GM13977 (cell line): ENCODE results near the gene ZACN.
"Not testable (repeated sequence)": the region's sequence is repeated elsewhere in the genome, so short reads cannot be mapped to it uniquely, and the experiment has no call there.

Experiments used
- DNase-seq: peaks from one replicate; pipeline ENCODE4 v3.0.0; 2012; ENCODE audit warnings: low spot score
- in situ Hi-C: fragments of 300-500 bp; cut with MboI; formaldehyde crosslinking; loops from one replicate; pipeline ENCODE4 v1.12.0; 2022; ENCODE audit warnings: low sequenced_read_pairs, low pct_unique_long_range_greater_than_20kb, mixed read lengths, inconsistent platforms; ENCODE audit not compliant: unreplicated experiment
- TF ChIP-seq, protein P1 (sequence below): IDR thresholded peaks from 2 replicates; pipeline ENCODE4 v1.5.1; 2012; ENCODE audit warnings: mild to moderate bottlenecking, control low read depth; ENCODE audit not compliant: insufficient read depth; ENCODE audit errors: extremely low read depth, missing control alignments

Gene ZACN

DNA sequence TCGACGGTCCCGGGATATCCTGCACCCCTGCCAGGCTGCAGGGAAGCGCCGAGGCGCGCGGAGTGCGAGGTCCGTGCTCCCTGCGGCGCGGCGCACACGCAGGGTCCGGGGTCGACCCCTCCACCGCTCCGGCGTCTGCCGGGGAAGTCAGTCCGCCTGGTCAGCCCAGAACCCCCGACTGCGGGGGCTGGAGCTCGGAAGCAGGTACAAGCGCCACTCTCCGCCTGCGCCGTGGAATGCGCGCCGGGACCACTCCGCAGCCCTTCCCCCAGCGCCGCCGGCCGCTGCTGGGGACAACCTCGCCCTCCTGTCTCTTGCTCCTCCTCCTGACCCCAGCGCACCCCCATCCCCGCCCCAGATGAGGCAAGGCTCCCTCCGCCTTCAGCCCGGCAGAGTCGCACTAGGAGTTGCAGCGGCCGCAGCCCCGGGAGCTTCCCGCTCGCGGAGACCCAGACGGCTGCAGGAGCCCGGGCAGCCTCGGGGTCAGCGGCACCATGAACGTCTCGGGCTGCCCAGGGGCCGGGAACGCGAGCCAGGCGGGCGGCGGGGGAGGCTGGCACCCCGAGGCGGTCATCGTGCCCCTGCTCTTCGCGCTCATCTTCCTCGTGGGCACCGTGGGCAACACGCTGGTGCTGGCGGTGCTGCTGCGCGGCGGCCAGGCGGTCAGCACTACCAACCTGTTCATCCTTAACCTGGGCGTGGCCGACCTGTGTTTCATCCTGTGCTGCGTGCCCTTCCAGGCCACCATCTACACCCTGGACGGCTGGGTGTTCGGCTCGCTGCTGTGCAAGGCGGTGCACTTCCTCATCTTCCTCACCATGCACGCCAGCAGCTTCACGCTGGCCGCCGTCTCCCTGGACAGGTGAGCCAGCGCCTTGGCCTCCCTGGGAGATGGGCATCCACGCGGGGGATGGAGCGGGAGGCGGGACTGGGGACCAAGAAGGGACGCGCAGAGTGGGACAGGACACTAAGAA is 4.3 kb upstream of the ZACN start, which contains the start of gene GALR2:
Gene GALR2, plus strand, starts transcription at position 392 of the 974 bp plus-strand sequence. Its CDS starts 103 bp downstream, at position 495.
- in situ Hi-C loops = no loop called here
- no peak for DNase-seq
- TF ChIP-seq, protein P1, sequence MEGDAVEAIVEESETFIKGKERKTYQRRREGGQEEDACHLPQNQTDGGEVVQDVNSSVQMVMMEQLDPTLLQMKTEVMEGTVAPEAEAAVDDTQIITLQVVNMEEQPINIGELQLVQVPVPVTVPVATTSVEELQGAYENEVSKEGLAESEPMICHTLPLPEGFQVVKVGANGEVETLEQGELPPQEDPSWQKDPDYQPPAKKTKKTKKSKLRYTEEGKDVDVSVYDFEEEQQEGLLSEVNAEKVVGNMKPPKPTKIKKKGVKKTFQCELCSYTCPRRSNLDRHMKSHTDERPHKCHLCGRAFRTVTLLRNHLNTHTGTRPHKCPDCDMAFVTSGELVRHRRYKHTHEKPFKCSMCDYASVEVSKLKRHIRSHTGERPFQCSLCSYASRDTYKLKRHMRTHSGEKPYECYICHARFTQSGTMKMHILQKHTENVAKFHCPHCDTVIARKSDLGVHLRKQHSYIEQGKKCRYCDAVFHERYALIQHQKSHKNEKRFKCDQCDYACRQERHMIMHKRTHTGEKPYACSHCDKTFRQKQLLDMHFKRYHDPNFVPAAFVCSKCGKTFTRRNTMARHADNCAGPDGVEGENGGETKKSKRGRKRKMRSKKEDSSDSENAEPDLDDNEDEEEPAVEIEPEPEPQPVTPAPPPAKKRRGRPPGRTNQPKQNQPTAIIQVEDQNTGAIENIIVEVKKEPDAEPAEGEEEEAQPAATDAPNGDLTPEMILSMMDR = no peak

DNA sequence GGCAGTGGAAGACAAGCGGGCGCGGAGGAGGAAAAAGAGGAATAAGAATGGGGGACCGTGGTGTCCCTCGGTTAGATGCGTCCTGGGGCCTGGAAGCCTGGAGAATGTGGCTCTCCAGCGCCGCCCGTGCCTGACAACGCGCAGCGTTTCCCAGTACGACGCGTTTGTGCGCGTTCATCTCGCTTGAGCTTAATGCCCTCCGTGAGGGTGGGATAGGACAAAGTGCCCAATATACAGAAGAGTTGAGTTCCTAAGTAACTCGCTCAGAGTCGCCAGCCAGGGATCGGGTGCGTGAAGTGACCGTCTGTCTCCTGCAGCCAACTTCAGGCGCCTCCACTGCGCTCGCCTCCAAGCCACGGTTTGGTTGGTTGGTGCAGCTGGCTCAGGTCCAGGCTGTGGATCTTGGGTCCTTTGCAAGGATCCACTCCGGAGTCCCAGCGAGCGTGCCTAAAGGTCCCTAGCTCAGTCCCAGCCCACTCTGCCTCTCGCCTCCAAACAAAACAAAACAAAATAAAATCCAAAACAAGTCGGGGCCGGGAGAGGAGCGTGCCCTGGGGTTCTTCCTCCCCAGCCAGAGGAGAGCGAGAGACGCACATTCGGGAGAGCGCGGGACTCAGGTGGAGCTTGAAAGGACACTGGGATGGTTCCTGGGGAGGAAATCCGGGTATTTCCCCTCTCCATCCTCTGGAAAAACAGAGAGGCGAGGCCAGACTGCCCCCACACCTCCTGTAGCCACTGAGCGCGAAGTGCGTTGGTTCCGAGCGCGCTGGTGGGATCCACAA is 3.4 kb upstream of the ZACN start:
- no peak for DNase-seq
- in situ Hi-C loops = no loop called here
- TF ChIP-seq, protein P1 = no peak

DNA sequence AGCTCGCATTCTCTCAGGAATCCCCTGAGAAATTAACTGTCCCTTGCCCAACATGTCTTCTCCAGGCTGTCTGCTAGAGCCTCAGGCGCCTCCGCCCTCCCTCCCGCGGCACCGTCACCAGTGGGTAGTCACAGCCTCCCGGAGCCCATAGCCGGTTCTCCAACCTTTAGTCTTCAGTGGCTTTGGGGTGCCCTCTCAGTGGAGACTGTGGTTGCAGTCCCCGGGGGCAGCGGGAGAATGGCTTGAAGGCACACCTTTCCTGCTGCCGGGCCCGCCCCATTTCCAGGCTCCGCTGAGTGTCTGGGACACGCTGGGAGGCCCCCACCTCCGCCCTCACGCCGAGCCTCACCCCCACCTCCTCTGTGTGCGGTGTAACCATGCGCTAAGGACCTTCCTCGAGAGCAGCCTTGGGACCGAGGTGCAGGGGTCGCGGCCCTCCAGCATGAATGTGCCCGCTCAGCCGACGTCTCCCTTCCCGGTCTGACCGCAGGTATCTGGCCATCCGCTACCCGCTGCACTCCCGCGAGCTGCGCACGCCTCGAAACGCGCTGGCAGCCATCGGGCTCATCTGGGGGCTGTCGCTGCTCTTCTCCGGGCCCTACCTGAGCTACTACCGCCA is 2.7 kb upstream of the ZACN start:
- in situ Hi-C loops = no loop called here
- TF ChIP-seq, protein P1 = no peak
- no peak for DNase-seq

DNA sequence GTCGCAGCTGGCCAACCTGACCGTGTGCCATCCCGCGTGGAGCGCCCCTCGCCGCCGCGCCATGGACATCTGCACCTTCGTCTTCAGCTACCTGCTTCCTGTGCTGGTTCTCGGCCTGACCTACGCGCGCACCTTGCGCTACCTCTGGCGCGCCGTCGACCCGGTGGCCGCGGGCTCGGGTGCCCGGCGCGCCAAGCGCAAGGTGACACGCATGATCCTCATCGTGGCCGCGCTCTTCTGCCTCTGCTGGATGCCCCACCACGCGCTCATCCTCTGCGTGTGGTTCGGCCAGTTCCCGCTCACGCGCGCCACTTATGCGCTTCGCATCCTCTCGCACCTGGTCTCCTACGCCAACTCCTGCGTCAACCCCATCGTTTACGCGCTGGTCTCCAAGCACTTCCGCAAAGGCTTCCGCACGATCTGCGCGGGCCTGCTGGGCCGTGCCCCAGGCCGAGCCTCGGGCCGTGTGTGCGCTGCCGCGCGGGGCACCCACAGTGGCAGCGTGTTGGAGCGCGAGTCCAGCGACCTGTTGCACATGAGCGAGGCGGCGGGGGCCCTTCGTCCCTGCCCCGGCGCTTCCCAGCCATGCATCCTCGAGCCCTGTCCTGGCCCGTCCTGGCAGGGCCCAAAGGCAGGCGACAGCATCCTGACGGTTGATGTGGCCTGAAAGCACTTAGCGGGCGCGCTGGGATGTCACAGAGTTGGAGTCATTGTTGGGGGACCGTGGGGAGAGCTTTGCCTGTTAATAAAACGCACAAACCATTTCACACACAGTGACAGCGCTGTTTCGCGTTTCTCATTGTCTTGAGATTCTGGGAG is 2.0 kb upstream of the ZACN start:
- TF ChIP-seq, protein P1 = no peak
- no peak for DNase-seq
- in situ Hi-C loops = no loop called here

DNA sequence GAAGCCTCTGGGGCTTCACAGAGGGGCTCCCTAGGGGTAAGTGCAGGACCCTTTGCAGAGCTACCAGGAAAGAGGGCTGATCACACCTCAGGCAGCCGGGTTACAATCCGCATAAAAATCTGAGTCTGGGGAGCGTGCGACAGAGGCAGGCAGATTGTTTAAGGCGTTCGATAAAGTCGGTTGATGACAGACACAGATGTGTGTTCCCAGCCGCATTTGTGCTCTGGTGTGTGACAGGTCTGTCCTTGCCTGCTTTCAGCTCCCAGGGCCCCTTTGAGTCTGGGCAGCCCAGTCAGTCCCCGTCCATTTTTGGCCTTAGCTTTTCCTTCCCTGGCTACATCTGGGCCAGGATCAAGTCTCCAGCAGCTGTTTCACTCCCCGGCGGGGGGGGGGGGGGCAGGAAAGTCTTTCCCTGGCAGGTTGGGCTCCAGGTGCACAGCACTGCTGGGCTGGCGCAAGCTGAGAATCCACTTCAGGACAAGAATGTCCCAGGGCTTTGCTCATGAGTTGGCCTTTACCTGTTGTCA is 1.3 kb upstream of the ZACN start:
- TF ChIP-seq, protein P1 = no peak
- peak; percentile 58 for DNase-seq
- in situ Hi-C loops = no loop called here

DNA sequence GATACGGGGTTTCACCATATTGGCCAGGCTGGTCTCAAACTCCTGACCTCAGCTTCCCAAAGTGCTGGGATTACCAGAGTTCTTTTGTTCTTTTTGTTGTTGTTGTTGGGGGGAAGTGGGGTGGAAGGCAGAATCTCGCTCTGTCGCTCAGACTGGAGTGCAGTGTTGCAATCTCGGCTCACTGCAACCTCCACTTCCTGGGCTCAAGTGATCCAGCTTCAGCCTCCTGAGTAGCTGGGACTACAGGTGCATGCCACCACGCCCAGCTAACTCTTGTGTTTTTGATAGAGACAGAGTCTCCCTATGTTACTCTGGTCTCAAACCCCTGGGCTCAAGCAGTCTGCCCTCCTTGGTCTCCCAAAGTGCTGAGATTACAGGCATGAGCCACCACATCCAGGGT is 612 bp upstream of the ZACN start:
- DNase-seq, in situ Hi-C loops: not testable (repeated sequence)
